ENCODE data around the gene BAZ2B. TPM values are rescaled to one million over a fixed set of nuclear protein-coding genes. Genes with fewer than 3 reads are reported as not detected.

The BAZ2B gene
- total RNA-seq, 3 donors from 2014 or later (not counting 1 experiment from before 2014, with no cell fraction given) = 59.8 to 73.7 (median 68.4) TPM

DNA sequence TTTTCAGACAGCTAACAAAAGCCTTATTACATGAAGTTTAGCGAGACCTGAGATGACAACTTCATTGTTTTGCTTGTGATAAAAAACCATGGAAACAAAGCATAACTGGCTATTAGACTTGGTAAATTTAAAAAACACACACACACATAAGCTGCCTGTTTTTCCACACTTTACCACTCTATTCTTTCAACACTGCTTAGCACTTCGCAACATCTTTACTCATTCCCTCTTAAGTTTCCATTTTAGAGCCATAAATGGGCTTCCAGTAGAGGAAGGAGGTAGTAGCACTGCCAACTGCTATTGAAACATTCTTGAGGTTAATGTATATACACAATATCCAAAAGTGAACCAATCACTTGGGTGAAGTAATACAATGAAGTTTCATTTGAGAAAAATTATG is 54.1 kb downstream of the BAZ2B start:
- TF ChIP-seq, protein P1, sequence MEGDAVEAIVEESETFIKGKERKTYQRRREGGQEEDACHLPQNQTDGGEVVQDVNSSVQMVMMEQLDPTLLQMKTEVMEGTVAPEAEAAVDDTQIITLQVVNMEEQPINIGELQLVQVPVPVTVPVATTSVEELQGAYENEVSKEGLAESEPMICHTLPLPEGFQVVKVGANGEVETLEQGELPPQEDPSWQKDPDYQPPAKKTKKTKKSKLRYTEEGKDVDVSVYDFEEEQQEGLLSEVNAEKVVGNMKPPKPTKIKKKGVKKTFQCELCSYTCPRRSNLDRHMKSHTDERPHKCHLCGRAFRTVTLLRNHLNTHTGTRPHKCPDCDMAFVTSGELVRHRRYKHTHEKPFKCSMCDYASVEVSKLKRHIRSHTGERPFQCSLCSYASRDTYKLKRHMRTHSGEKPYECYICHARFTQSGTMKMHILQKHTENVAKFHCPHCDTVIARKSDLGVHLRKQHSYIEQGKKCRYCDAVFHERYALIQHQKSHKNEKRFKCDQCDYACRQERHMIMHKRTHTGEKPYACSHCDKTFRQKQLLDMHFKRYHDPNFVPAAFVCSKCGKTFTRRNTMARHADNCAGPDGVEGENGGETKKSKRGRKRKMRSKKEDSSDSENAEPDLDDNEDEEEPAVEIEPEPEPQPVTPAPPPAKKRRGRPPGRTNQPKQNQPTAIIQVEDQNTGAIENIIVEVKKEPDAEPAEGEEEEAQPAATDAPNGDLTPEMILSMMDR (IDR thresholded peaks at IDR 0.05) = no peak
- H3K4me1 Mint-ChIP-seq = no peaks in the 10 kb centered on the region
- DNase-seq = no peak
- H3K36me3 Mint-ChIP-seq = no peaks in the 10 kb centered on the region
- intact Hi-C loops (cut with micrococcal nuclease) = no loop called here
- Histone ChIP-seq H3K4me3 (ENCODE audit: low read length) (no peak overlapping the region), H3K36me3 (ENCODE audit: control insufficient read depth, insufficient read depth, low read length) (no peaks in the 10 kb centered on the region), H3K9me3 (ENCODE audit: control insufficient read depth, insufficient read depth, low read length) (no peaks in the 10 kb centered on the region), H3K27ac (ENCODE audit: low read length) (no peak overlapping the region), H3K4me1 (ENCODE audit: control insufficient read depth, insufficient read depth, low read length) (no peaks in the 10 kb centered on the region), H3K27me3 (ENCODE audit: control insufficient read depth, insufficient read depth, low read length) (no peaks in the 10 kb centered on the region)
- ATAC-seq = no peak
- 96% methylated on average over 2 of the region's 2 CpGs for WGBS (ENCODE audit: insufficient coverage)
- H3K27me3 Mint-ChIP-seq (ENCODE audit: low read depth in 2 of 2) = no peaks in the 10 kb centered on the region
- no peak overlapping the region for H3K27ac Mint-ChIP-seq
- no peak overlapping the region for H3K4me3 Mint-ChIP-seq
- no peaks in the 10 kb centered on the region for H3K9me3 Mint-ChIP-seq

DNA sequence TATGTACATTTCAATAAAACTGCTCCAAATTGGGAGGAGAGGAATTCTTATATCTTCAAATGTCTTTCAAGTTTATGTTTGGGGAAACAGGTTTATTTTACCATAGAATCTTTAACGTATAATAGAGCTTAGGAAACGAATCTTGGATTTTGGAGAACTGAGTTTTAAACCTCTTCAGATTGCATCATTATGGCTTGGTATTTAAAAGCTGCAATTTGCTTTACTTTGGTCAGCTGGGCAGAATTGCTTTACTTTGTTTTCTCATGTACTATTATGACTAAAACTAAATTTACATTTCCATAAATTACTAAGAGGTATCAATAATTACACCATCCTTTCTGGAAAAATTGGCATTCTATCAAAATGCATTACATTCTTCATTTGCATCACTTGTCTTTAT is 54.6 kb downstream of the BAZ2B start:
- Histone ChIP-seq H3K27me3 (ENCODE audit: control insufficient read depth, insufficient read depth, low read length) (no peaks in the 10 kb centered on the region), H3K27ac (ENCODE audit: low read length) (no peak overlapping the region), H3K9me3 (ENCODE audit: control insufficient read depth, insufficient read depth, low read length) (no peaks in the 10 kb centered on the region), H3K4me3 (ENCODE audit: low read length) (no peak overlapping the region), H3K36me3 (ENCODE audit: control insufficient read depth, insufficient read depth, low read length) (no peaks in the 10 kb centered on the region), H3K4me1 (ENCODE audit: control insufficient read depth, insufficient read depth, low read length) (no peaks in the 10 kb centered on the region)
- Mint-ChIP-seq H3K9me3 (no peaks in the 10 kb centered on the region), H3K4me1 (no peaks in the 10 kb centered on the region), H3K4me3 (no peak overlapping the region), H3K36me3 (no peaks in the 10 kb centered on the region), H3K27ac (no peak overlapping the region), H3K27me3 (ENCODE audit: low read depth in 2 of 2) (no peaks in the 10 kb centered on the region)
- TF ChIP-seq, protein P1 (IDR thresholded peaks at IDR 0.05) = no peak
- 82% methylated on average over 2 of the region's 2 CpGs for WGBS (ENCODE audit: insufficient coverage)
- no peak for ATAC-seq
- no peak for DNase-seq
- intact Hi-C loops (cut with micrococcal nuclease) = no loop called here

DNA sequence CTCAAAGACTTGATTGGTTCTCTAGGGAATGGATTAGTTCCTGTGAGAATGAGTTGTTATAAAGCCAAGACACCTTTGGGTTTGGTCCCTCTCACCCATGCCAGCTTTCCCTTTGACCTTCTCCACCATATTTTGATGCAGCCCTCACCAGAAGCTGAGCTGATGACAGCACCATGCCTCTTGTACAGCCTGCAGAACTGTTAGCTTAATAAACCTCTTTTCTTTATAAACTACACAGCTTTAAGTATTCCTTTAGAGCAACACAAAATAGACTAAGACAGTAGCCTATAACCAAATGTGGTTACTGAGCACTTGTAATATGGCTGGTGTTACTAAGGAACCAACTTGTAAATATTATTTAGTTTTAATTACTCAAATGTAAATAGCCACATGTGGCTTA is 55.1 kb downstream of the BAZ2B start:
- no peaks in the 10 kb centered on the region for H3K4me1 ChIP-seq (ENCODE audit: control insufficient read depth, insufficient read depth, low read length)
- H3K36me3 Mint-ChIP-seq = no peaks in the 10 kb centered on the region
- H3K27ac Mint-ChIP-seq = no peak overlapping the region
- H3K36me3 ChIP-seq (ENCODE audit: control insufficient read depth, insufficient read depth, low read length) = no peaks in the 10 kb centered on the region
- no peaks in the 10 kb centered on the region for H3K9me3 Mint-ChIP-seq
- H3K4me3 Mint-ChIP-seq = no peak overlapping the region
- ATAC-seq (no peak), DNase-seq (no peak)
- TF ChIP-seq, protein P1 (IDR thresholded peaks at IDR 0.05) = no peak
- intact Hi-C loops (cut with micrococcal nuclease) = no loop called here
- H3K4me3 ChIP-seq (ENCODE audit: low read length) = no peak overlapping the region
- no peaks in the 10 kb centered on the region for H3K4me1 Mint-ChIP-seq
- H3K27me3 ChIP-seq (ENCODE audit: control insufficient read depth, insufficient read depth, low read length) = no peaks in the 10 kb centered on the region
- H3K27me3 Mint-ChIP-seq (ENCODE audit: low read depth in 2 of 2) = no peaks in the 10 kb centered on the region
- no peaks in the 10 kb centered on the region for H3K9me3 ChIP-seq (ENCODE audit: control insufficient read depth, insufficient read depth, low read length)
- no peak overlapping the region for H3K27ac ChIP-seq (ENCODE audit: low read length)

DNA sequence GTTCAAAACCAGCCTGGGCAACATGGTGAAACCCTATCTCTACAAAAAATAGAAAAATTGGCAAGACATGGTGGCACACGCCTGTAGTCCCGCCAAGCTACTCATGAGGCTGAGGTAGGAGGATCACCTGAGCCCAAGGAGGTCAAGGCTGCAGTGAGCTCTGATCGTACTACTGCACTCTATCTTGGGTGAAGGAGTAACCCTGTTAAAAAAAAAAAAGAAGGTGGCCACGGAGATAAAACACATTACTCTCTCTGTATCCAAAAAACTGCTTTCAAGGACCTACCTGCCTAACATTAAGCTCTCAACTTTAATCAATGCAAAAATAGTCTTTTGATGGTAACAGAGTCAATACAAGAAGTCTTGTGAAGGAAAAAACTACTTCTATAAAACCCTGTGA is 57.3 kb downstream of the BAZ2B start:
- H3K27ac ChIP-seq (ENCODE audit: low read length) = no peak overlapping the region
- H3K4me1 ChIP-seq (ENCODE audit: control insufficient read depth, insufficient read depth, low read length) = no peaks in the 10 kb centered on the region
- intact Hi-C loops (cut with micrococcal nuclease) = no loop called here
- no peaks in the 10 kb centered on the region for H3K36me3 ChIP-seq (ENCODE audit: control insufficient read depth, insufficient read depth, low read length)
- DNase-seq (no peak), ATAC-seq (no peak)
- no peaks in the 10 kb centered on the region for H3K9me3 ChIP-seq (ENCODE audit: control insufficient read depth, insufficient read depth, low read length)
- Mint-ChIP-seq H3K4me3 (no peak overlapping the region), H3K4me1 (no peaks in the 10 kb centered on the region), H3K9me3 (no peaks in the 10 kb centered on the region), H3K27me3 (ENCODE audit: low read depth in 2 of 2) (no peaks in the 10 kb centered on the region), H3K36me3 (no peaks in the 10 kb centered on the region), H3K27ac (no peak overlapping the region)
- H3K4me3 ChIP-seq (ENCODE audit: low read length) = no peak overlapping the region
- TF ChIP-seq, protein P1 (IDR thresholded peaks at IDR 0.05) = no peak
- WGBS (ENCODE audit: insufficient coverage) = 100% methylated on average over 3 of the region's 4 CpGs
- H3K27me3 ChIP-seq (ENCODE audit: control insufficient read depth, insufficient read depth, low read length) = no peaks in the 10 kb centered on the region

Measured in natural killer cell (primary cell).